Activated gamma-delta T cell treated with Interleukin-2 at 50 U/mL for 16 hours (primary cell): ENCODE data around the gene SLC25A13.

Experiments
- DNase-seq: peaks from one replicate; pipeline ENCODE4 v3.0.0-alpha.2; 2020

The SLC25A13 gene

DNA sequence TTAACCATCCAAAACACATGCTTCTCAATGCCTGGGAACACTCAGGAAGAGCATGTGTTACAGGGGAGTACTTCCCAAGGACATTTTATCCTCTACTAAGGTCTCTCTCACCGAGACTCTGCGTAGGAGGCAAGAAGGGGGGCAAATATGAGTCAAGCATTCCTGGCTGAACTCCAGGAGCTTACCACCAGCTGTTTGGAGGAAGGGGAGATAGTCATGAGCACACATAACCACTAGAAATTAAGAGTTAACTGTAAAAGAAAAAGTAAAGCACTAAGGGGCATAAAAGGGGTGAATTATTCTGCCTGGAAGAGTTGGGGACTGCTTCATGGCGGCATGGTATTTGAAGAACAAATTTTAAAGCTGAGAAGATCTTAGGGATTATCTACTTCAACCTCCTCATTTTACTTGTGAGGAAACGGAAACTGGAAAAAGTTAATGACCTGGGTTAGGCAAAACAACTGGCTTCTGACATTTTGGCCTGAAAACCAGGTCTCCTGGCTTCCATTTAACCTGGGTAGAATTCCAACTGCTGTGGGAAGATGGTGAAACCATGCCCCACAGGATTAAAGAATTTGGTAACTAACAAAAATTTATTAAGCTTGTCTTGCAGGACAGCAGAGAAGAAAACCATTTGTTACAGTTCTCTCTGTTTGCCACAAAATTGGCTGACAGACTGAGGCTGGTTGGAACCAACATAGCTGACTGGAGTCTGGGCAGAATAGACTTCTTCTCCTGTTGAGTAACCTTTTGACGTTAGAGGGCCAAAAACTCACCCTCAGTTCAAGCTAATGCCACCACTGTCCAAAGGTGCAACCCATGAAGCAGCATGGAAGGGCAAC lies 85.5 kb downstream of the SLC25A13 start:
- DNase-seq: no peak

DNA sequence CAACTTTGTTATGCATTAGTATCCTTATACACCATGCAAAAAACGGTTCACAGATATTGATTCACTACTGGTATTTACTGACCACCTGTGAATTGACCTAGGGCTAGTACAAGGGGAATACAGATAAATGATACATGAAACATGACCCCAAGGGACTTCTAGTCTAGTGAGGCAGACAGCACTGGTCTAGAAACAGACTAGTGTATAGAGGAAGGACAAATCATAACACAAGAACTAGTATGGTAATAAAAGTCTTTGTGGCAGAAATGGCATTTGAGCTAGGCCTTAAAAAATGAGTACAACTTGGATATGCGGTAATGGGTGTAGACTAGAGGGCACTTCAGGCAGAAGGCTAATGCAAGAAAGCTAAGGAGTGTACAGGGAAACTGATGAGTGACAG lies 86.6 kb downstream of the SLC25A13 start:
- DNase-seq: no peak

DNA sequence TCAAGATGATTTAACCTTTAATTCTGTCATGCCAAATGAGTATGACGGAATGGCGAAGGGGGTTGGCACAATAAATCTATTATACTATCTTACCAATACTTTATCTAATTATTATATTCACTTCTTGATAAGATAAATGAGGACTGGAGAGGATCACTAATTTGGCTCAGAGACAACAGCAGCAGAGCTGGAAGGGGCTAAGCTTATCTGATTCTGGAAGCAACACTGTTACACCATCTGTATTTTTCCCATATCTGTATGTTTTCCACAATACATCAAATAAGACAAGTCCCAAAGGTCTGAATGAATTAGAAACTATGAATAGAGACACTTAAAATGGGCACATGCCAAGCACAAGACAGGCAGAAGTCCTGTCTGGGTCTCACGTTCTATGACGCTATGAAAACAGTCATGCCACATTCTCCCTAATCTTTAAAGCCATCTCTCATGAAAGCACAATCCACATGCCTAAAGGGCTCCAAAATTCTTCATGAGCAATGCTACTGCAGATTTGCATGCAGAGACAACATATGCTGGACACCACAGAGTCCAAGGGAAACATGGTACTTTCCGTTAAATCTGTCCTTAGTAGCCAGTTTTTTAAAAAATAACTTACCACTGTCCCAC lies 88.3 kb downstream of the SLC25A13 start:
- DNase-seq: no peak

DNA sequence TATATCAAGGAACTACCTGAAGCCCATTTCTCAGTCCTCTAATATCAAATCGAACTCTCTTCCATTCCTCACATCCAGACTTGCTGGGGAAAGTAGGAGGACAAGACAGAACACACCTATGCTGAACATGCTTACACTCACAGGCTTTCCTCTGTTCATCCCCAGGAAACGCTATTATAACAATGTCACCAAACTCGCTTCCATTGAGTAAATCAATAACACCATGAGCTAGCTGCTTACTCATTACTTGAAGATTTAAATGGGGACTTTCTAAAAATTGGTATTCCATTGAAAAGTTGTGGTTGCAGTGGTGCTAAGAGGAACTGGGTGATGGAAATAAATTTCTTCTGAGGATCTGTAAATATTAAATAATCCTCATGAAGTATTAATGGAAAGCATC lies 88.8 kb downstream of the SLC25A13 start:
- DNase-seq: no peak

DNA sequence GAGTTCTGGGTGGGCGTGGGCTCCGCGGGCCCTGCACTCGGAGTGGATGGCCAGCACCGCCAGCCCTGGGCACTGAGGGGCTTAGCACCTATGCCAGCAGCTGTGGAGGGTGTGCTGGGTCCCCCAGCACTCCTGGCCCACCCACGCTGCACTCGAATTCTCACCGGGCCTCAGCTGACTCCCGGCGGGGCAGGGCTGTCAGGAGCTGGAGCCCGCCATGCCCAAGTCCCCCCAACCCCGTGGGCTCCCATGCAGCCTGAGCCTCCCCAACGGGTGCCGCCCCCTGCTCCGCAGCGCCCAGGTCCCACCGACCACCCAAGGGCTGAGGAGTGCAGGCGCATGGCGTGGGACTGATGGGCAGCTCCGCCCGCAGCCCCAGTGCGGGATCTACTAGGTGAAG lies 93.1 kb downstream of the SLC25A13 start:
- DNase-seq: no peak

DNA sequence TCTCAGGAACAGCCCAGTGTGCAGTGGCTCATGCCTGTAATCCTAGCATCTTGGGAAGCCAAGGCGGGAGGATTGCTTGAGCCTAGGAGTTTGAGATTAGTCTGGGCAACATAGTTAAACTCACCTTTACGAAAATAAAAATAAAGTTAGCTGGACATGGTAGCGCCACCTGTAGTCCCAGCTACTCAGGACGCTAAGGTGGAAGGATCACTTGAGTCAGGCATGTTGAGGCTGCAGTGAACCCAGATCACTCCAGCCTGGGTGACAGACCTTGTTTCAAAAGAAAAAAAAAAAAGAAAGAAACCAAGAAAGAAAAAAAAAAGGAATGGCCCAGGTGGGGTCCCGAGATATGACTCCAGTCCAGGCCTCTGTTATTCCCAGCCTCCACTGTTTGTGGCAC lies 96.6 kb downstream of the SLC25A13 start:
- DNase-seq: no peak

DNA sequence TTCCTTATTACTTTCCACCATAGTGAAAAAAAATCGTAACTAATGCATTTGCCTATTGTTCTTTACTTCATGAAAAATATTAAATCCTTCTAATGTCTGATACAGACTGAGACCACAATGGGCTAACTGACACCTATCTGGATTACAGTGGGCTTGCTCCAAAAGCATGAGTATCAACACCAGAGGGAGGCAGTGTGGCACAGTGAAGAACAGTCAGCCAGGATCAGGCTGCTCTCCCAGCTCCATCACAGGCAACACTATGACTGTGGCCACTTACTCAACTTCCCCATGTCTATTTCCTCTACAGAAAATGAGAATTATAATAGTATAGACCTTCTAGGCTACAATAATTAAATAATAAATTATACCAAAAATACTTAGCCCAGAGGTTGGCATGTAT lies 97.2 kb downstream of the SLC25A13 start:
- DNase-seq: no peak

DNA sequence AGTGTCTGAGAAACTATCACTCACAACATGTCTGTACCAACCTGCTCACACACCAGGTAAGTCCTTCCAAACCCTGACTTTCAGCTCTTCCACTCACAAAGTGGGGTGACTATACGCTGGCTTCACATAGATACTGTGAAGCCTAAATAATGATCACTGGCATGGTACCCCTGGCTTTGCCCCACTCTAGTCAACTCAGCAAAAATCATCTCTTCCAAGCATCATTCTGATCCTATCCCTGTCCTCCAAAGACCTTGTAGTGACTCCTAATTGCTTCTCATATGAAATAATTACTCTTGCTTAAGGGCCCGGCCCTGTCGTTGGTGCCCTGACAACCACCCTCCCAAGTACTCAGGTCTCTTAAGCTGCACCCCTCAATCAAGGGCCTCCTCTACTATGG lies 97.8 kb downstream of the SLC25A13 start:
- no peak for DNase-seq

DNA sequence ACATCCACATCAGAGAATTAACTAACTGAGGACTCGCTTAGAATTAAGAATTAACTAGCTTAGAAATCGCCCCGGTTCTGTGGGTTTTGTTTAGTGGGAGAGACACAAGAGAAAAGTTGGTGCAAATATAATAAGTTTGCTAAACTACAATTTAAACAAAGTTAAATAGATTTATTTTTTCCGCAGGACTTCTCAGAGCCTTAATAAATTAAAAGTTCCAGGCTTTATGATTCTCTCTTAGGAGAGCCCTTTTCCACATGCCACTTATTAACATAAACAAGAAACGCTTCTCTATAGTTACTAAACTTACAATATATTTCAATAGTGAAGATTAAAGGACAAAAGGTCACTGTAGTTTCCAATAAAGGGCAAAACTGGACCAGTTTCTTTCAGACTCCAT lies 100.0 kb downstream of the SLC25A13 start:
- DNase-seq: no peak

DNA sequence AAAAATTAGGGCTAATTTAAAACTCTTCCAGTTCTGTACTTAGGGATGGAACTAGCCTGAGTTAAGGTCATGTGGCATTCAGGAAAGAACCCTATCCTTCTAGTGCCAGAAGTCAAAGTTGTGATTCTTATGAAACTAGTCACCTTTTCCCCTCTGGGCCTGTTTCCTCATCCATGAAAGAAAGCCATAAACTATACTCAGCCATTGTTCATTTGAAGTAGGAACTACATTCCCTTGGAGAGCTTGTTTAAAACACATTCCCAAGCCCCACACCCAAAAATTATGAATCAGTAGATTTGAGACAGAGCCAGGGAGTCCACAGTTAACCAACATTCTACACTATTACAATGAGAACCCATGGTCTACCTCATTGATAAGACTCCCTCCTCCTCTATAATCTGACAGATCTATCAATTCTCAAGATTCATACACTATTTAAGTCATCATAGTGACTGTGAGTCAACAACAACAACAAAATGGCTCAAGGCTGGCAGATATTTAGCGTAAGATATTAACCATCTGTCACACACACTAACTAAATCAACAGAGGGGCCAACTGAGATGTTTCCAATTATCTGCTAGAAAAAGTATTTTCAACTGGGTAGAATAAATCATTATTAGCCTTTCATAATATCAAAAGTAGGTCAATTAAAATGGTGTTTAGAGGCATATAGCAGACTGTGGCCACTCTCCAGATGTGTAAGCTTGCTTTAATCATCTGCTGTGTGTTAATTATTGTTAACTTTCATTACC lies 102.3 kb downstream of the SLC25A13 start:
- DNase-seq: no peak

DNA sequence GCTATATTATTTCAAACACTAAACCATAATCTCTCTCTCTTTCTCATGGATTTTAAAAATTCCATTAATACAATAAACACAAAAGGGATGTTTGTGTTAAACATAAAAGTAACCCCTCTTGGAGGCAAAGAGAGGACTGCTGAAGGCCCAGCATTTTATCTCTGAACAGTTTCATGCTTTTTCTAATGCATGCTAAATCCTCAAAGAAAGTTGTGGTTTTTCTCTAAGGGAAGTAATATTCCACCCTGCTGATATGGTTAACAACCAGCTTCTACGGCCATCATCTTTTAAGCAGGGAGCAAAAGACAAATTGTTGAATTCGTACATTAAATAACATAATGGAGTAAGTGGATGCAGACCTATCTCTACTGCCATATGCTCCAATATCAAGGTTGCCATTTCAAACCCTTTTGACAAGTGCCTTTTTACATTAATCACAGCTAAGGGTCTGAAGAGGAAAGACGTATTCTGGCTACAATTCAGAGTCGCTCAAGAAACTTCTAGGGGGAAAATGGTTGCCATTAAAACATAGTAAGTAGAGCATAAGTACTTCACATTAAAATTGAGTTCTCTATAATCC lies 103.1 kb downstream of the SLC25A13 start:
- no peak for DNase-seq

DNA sequence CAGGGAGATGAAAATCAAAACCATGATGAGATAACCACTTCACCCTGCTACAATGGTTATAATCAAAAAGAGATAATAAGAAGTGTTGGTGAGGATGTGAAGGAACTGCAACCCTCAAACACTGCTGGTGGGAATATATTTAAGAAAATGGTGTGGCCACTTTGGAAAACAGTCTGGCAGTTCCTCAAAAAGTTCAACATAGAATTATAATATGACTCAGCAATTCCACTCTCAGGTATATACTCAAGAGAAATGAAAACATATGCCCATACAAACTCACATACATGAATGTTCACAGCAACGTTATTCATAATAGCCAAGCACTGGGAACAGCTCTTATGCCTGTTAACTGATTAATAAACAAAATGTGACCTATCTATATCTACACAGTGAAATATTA lies 104.8 kb downstream of the SLC25A13 start:
- DNase-seq: no peak

DNA sequence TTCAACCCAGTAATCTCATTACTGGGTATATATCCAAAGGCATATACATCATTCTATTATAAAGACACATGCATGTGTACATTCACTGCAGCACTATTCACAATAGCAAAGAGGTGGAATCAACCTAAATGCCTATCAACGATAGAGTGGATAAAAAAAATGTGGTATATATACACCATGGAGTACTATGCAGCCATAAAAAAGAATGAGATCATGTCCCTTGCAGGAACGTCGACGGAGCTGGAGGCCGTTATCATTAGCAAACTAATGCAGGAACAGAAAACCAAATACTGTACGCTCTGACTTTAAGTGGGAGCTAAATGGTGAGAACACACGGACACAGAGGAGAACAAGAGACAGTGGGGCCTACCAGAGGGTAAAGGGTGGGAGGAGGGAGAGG lies 105.5 kb downstream of the SLC25A13 start:
- DNase-seq: no peak

DNA sequence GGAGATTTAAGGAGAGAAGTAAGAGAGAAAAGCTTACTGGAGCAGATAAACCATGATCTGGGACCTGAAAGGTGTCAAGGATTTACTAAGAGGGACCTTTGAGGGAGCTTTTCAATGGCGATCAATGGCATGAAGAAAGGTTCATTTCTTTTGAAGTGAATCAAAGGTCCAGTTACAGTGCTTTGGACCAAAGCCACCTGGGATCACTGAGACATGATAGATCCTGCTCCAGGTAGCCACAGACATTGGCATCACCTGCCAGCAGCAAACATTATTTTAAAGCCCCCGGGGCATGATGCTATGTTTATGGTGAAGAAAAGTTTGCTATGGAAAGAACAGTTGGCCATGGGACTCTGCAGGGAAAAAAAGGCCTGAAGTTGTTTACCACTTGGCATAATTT lies 109.4 kb downstream of the SLC25A13 start:
- no peak for DNase-seq

DNA sequence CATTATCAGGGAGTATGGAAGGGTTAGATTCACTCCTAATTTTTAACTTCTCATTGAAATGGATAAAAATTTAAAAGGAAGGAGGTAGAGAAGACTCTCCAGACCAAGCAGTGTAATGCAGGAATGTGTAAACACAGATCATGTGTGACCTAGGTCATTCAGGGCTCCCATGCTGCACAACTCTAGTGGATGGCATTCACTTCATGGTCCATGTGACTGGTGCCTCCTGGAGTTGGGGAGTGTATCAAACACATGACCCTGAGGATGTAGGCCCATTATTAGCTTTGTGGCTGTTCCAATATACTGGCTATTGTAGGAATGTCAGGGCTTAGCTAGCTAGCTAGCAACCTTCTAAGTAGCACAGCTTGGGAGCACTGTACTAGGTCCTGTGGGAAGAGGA lies 109.9 kb downstream of the SLC25A13 start:
- DNase-seq: no peak

DNA sequence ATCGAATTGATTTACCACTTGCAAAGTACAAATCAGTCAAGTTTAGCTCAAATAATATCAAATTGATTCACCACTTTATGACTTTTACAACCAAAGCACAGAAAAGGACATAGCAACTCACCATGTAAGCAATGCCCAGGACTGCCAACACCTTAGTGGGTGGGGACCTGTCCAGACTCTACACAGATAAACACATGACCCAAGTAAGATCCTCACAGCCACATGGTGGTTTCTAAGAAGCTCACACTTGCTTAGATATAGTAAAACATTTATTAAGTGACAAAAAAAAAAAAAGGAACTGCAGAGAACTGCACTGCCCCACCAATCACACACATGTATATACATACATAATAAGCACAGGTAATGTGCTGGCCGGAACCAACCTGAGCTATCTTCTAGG lies 116.2 kb downstream of the SLC25A13 start:
- no peak for DNase-seq

DNA sequence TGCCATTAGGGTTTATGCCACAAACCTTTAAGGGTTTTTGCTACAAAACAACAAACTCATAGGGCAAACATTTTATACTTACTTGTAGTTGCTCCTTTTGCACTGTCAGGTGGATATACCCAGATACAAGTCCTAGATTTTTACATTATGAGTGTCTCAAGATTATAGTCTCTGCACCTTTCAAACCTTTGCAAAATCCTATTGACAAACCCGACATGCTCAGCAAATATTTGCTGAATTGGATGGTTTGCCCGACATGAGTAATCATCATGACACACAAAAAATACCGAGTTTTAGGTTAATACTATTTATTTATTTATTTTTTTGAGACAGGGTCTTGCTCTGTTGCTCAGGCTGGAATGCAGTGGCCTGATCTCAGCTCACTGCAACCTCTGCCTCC lies 117.3 kb downstream of the SLC25A13 start:
- no peak for DNase-seq

DNA sequence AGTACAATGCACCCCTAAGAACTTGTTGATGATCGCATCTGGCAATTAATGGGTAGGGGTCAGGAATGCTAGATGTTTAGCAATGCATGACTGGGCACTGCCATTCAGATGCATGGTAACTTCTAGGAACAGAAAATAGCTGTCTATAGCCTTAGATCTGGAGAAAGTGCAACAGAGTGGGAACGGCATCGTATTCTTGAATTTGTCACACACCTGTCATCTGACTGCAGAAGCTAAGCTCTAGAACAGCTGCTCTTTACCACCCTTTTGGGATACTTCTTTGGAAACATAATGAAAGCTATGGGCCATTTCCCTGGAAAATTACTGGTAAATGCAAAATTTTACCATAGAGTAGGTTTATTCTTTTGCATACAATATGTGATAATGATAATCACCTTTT lies 118.1 kb downstream of the SLC25A13 start:
- DNase-seq: no peak

DNA sequence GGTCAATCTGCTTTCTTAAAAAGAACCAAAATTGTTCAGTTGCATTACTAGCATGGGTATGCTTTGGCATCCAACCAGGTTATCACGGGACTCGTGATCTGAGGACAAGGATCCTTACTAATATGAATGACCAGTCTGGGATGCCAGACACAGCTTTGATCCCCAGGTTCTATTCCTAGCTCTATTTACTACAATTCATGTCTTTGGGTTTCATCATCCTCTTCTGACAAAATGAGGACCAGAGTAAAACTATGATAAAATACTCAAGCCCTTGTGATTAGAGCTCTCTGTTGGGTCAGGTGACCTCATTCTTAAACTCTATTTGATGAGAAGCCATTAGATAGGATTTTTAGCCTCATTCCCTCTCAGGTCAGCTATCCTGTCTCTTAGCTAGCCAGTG lies 119.8 kb downstream of the SLC25A13 start:
- DNase-seq: no peak

DNA sequence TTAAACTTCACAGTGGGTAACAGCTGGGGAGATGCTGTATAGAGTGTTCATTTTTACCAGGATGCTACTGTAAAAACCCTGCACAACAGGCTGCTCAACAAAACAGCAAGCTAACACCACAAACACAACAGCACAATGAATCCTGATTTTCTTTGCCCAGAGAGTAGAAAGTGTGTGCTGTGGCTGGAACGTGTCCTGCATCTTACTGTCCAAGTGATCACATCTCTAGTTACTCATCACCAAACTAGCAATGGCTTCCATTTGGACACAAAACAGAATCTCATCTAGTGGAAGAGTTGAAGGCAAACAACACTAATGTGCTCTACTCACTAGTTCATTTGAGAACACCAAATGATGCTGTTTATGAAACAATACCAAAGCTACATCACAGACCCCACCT lies 121.2 kb downstream of the SLC25A13 start:
- no peak for DNase-seq

DNA sequence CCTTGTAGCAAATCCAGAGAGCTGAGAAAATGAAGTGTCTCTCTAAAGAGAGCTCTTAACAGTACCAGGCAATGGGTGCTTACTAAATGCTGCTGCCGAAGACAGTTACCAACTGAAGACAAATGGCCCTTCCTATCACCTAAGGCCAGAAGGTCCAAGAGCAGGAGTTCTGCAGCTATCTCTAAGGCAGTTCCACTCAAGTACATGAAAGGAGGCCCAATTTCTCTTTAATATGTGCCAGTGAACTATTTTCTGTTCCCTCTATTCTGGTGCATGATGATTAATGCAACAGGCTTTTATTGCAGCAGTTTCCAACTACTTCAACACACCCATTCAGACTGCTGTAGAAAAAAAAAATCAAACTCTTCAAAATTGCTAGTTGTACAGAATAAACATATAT lies 122.5 kb downstream of the SLC25A13 start:
- no peak for DNase-seq

DNA sequence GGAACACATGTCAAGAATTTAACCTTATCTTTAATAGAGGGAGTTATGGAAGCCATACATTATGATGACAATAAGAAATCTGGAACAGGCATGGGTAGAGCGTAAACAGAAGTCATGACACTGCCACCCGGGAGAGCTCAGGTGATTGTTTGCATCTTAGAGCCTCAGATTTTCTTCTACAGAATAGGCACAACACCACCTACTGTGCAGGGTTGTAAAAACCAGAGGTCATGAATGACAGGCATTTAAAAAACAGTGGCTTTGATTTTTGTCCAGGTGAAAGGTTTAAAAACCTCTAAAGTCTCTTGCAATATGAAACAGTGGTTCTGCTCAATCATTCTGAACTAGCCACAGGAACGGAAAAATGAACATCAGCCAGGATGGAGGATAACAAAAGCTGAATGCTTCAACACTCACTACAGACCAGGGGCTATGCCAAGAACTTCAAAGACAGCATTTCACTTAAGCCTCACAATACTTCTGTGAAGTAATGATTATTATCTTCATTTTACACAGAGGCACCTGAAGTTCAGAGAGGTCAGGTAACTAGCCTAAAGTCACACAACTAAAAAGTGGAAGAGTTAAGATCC lies 123.8 kb downstream of the SLC25A13 start:
- no peak for DNase-seq

DNA sequence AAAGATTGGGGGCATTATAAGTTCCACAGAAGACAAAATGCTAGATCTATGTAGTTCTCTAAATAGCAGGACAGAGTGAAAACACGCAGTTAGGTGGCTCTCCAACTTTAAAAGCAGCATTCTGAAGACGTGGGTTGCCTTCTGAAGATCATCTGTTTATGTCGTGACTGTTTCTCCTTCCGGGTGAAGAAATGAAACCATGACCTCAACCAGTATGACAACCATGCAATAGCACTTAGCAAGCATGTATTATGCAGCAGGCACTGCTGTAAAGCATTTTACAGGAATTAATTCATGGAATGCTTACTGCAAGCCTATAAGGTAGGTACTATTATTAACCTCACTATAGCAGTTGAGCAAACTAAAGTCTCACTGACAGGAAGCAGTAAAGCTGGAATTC lies 125.2 kb downstream of the SLC25A13 start:
- no peak for DNase-seq
